ENCODE data around the gene COQ2.
A peak's percentile ranks its signal among the peaks of the same experiment; 100 is the strongest.
"Not testable (repeated sequence)": the region's sequence is repeated elsewhere in the genome, so short reads cannot be mapped to it uniquely, and the experiment has no call there.

The COQ2 gene

DNA sequence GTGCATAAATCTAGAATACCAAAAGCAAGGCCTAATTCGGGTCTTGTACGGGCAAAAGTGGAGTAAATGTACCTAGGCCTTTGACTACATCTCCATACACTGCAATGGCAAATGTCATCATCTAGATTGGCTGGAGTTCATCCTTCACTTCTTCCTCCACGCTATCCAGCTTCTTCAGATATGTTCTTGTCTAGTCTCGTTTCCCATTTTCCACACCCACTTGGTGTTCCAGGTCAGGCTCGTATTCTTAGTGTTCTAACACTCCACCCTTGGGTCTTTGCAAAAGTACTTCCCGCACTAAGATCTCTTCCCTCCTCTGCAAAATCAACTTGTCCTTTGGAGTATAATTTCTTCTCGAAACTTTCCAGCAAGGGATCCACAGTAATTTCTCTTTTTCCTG is 1.4 kb downstream of the COQ2 start:
- DNase-seq (ENCODE audit: low read depth), result no peak

DNA sequence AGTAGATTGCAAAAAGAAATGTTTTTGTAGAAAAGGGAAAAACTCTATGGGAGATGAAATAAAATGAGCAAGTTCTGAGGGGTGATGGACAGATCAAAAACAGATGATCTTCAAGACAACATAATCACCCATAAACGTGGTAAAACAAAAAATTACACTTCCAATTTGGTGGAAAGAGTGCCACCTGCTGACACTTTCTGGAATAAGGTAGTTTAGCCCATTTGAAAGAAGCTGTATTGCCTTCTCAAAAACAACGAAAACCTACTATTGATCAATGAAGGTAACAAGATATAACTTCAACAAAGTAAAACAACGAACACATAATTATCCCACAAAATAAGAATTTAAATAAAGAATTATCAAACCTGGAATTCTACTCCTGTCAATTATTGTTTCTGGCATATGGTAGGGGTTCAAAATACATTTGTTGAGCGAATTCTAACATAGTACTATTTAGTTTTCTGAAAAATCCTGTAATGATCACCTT is 2.5 kb downstream of the COQ2 start:
- peak; percentile 61 for DNase-seq (ENCODE audit: low read depth)

DNA sequence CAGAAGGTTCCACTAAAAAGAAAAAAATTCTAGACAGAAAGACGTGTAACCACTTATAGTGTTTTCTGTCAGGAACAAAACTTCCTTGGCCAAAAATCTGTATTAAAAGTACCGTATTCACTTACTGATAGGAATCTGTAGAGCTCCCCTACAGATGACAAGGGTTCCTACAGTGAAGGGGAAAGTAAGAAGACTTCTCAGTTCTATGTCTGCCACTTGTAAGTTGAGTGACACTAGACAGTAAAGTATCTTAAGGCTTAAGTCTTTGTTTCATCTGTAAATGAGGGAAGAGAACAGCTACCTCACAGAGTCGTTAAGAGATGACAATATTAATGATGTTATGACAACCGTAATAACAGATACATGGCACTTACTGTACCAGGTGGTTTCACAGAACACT is 3.3 kb downstream of the COQ2 start:
- DNase-seq (ENCODE audit: low read depth), result no peak

DNA sequence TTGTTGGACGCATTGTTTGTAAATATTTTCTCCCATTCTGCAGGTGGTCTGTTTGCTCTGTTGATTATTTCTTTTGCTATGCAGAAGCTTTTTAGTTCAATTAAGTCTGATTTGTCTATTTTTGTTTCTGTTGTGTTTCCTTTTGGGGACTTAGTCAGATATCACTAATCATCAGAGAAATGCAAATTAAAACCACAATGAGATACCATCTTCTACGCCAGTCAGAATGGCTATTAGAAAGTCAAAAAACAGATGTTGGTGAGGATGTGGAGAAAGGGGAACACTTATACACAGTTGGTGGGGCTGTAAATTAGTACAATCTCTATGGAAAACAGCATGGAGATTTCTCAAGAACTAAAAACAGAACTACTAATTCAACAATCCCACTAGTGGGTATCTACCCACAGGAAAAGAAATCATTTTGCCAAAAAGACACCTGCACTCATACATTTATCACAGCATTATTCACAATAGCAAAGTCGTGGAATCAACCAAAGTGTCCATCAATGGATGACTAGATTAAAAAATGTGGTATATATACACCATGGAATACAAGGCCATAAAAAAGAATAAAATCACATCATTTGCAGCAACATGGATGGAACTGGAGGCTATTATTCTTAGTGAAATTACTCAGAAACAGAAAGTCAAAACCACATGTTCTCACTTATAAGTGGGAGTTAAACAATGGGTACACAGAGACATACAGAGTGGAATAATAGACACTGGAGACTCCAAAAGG is 8.1 kb downstream of the COQ2 start:
- DNase-seq (ENCODE audit: low read depth), result no peak

DNA sequence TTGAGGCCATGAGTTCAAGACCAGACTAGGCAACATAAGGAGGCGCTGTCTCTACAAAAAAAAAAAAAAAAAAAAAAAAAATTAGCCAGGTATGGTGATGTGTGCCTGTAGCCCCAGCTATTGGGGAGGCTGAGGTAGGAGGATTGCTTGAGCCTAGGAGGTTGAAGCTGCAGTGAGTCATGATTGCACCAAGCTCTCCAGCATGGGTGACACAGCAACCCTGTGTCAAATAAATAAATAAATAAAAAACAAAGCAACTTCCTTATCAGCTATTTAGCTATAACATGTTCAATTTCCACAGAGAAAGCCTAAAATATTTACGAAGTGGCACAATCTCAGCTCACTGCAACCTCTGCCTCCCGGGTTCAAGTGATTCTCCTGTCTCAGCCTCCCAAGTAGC is 10.7 kb downstream of the COQ2 start:
- not testable (repeated sequence) for DNase-seq (ENCODE audit: low read depth)

DNA sequence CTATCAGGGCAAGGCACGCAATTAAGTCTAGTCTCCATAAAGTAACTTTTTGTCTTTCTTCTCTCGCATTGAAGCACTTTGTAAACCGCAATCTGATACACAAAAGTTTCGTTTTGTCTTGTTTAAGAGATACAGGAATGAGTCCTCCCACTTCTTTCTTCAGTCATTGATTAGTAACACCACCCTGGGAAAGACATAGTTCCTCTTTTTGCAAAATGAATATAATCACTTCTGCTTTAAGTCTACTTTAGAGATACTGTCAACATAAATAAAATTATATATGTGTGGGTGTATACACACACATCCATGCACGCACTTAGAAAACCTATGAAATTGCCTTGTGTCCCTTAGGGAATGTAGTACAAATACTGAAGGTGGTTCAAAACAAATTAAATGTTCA is 11.7 kb downstream of the COQ2 start:
- no peak for DNase-seq (ENCODE audit: low read depth)

DNA sequence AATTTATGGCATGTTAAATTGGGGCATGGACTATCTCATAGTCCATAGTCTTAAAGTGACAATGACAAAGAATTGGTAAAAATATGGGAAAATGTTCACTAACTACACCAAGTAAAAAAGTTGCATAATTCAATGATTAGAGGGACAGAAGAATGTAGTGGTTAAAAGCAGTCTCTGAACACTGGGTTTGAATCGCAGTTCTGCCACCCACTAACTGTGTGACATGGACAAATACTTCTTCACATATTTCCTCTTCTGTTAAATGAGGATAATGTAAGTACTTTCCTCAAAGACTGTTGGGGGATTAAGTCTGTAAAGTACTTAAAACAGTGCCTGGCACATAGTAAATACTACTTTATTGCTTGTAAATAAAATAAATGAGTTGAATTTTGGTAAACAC is 15.3 kb downstream of the COQ2 start:
- peak; percentile 35 for DNase-seq (ENCODE audit: low read depth)

DNA sequence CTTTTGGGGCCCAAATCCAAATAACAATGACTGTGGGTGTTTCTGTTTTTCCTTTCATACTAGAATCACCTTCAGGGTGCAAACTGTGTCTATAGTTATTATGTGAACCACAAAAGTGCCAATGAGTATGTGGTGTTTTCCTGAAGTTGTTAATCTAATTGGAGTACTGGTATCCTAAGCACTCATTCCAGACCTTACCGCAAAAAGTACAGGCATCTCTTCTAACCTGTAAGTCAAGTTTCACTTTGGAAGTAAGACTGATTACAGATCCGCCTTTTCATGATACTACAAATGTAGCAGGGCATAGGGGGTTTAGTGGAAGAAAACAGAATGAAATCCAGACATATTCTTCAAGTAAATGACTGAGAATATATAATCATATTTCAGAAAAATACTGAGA is 16.1 kb downstream of the COQ2 start:
- no peak for DNase-seq (ENCODE audit: low read depth)

DNA sequence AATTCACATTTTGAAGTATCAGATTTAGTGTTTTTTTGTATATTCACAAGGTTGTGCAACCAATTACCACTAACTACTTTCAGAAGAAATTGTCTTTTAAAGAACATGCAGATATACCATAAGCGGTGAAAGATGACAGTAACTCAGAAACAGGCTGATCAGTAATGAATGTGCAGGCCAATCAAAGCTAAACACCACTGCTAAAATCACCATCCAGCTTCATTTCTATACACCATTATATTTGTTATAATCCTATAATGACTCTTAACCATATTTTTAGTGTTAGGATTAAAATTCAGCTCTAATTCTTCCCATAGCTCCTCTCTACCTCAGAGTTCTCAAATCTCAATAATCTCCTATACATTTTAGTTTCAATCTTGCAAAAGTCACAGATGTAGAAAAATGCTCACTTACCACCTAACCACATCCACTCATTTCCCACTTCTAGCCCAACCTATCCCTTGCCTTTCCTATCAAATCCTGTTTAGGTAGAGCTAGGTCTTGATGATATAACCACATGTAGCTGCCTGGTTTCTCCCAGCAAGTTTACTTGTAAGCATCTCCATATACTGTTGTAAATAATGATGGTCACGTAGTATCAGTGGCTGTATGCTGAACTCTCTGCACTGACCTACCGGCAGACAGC is 16.6 kb downstream of the COQ2 start:
- DNase-seq (ENCODE audit: low read depth), result no peak

DNA sequence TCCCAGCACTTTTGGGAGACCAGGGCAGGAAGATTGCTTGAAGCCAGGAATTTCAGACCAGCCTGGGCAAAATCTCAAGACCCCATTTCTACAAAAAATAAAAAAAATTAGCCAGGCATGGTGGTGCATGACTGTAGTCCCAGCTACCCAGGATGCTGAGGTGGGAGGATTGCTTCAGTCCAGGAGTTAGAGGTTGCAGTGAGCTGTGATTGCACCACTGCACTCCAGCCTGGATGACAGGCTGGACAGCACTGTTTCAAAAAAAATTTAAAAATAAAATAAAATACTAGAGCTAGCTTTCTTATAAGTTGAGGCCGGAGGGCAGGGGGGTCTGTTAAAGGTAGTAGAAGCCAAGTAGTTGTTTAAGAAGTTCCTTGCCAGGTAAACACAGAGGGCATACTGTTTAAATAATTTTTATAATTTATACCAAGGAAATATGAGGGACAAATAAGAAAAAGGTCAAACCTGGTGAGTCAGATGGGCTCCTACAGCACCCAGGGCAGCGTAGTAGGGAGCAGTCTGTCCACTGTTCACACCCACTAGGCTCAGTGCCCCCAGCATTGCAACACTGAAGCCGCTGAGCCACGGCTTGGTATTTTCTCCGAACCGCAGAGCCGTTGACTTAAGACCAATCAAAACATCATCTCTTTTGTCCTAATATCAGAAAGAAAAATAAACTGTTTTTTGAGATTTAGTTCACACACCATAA is 17.3 kb downstream of the COQ2 start:
- DNase-seq (ENCODE audit: low read depth), result peak; percentile 99

DNA sequence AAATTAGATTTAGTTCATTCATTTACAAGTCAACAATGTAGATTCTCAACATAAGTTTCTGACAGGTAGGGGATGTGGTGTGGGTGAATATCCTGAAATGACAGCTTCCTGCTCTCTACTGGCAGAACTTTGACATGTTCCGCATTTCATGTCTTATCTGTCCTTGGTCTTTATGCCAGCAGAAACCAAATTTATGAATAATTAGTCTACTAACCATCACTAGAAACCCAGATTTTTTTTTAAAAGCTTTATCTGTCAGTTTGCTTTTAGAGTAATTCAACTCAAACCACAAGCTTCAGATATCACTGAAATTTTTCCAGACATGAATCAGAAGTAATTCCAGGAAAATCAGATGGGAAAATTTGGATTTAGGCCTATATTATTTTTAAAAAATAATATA is 17.9 kb downstream of the COQ2 start:
- no peak for DNase-seq (ENCODE audit: low read depth)

DNA sequence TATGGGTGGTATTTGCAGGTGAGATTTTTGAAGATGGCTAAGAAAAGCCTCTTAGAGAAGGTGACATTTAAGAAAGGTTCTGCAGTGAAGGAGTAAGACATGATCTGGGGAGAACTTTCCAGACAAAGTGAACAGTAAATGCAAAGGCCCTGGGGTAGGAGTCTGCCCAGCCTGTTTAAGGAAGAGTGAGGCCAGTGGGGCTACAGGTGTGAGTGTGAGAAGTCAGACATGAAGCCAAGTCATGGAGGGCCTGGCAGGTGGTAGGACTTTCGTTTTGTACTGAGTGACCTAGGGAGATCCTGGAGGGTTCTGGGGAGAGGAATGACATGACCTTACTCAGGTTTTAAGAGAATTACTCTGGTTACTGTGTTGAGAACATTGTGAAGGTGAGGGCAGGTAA is 21.5 kb downstream of the COQ2 start:
- no peak for DNase-seq (ENCODE audit: low read depth)

DNA sequence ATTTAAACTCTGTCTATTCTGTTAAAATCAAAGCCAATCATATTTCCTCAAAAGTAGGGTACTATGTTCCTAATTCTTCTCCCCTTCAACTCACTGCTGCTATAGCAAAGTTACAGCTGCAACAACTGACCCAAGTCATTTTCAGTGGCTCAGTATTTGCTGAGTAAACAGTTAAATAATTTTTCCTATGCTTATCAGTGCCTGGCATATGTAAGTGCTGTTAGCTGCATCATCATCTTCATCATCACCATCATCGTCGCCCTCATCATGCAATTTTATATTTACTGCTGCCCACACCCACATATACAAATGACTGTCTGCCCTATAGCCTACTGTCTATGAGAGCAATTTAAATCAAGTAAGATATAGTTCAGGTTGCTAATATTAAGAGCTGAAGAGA is 21.9 kb downstream of the COQ2 start:
- no peak for DNase-seq (ENCODE audit: low read depth)

DNA sequence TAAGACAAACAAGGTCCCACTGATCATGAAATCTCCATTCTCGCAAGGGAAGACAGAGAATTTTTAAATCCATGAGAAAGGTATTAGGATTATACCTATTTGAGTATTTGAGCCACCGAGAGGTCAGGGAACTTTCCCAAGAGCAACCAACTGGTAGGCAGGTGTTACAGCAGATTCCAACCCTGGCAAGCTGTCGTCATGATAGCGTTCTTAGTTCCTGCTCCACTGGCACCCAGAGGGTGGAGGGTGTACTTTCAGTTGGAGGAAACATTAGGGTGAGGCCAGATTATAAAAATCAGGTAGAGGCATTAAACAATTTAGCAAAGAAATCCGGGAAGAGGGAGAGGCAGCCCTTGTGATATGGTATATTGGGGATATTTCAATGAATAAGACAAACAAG is 23.3 kb downstream of the COQ2 start:
- DNase-seq (ENCODE audit: low read depth), result no peak

DNA sequence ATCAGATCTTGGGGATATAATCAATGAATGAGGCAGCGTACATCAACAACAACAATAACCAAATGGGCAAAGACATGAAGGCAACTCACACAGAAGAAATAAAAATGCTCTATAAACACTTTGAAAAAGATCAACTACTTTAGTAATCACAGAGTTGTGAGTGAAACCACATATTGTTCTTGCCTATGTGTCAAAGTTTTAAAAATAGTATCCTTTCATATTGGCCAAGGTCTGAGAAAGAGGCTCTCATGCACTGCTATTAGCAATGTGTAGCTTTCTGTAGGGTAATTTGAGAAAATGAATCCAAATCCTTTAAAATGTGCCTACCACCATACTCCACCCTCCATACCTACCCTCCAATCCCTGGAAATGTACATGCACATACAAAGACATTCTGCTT is 25.0 kb downstream of the COQ2 start:
- DNase-seq (ENCODE audit: low read depth), result no peak

DNA sequence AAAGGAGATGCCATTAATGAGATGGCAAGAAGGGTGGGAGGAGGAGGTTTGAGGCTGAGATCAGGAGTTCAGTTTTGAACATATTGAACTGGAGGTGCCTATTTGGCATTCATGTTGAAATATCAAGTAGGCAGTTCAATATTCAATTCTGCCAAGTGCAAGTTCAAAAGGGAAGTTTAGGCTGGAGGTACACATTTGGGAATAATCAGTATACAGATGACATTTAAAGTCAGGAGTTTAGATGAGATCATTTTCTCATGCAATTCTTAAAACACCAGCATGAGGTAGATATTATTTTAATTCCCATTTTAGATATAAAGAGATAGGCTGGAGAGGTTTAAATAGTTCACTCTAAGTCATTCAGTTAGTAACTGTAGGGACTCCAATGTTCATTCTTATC is 26.1 kb downstream of the COQ2 start:
- no peak for DNase-seq (ENCODE audit: low read depth)

DNA sequence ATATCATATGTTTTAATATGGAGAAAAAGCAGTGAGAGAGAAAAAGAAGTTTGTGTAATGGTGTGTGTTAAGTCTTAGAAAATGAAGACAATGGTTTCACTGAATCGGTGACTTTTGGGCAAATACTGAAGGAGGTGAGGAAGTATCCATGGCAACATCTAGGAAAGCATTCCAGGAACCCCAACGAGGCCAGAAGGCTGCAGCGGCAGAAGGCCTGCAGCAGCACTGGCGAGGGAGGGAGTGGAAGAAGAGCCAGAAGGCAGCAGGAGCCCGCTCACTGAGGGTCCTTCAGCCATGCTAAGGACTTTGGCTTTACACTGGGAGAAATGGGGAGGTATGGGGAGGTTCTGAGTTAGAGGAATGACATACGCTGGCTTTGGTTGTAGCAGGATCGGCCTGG is 26.8 kb downstream of the COQ2 start:
- no peak for DNase-seq (ENCODE audit: low read depth)

DNA sequence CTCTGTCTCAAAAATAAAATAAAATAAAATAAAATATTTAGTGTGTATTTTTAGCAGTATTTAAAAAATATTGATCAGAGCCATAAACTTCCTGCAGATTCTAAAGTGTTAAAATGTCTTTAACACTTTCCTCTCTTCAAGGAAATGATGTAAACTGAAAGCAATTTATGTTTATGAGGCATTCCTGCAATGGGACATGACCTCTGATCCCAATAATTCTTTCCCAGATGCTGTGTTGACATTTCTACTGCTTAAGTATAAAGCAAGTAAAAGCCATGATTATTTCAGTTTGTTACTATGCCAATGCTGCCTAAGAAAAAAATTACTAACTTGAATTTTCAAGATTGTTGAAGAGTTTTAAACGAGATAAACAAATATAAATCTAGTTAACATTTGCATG is 29.0 kb downstream of the COQ2 start:
- DNase-seq (ENCODE audit: low read depth), result peak; percentile 78

DNA sequence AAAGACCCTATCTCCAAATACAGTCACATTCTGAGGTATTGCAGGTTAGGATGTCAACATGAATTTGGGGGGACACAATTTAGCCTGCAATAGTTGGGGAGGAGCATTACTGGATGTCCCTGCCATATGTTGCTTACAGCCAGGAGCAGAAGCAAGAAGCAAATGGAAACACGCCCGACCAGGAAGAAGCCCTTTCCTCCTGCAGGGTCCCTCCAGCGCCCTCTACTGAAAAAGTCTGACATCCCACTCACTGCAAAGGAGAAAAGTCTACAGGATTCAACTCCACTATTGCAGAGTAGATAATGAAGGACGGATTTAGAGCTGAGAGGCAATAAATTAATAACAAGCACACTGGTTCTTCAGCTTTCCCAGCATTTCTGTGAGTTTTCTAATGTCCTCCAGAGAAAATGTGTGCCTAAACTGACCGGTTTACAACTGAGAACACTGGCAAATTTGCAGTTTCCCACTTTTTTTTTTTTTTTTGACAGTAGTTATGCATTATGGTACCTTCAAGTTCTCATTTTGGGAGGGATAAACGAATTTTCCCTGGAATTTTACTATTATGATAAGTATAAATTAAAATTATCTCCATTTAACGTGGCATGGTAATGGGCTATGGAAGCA is 31.7 kb downstream of the COQ2 start:
- peak; percentile 82 for DNase-seq (ENCODE audit: low read depth)

DNA sequence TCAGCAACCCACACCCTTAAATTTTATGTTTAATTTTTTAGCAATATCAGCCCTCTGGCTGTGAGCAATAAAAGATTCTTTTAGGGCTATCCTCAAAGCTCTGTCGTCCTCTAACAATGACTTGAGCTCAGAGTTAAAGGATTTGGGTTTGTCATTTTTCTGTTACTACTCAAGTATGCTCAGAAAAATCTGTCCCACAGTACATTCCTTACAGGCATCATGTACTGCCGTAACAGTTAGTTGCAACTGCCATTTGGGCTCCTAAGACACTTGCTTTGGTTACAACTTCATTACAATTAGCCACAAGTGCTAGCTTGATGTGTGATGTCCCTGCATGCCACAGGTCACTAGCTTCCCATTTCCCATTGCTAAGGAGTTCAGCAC is 33.2 kb downstream of the COQ2 start:
- DNase-seq (ENCODE audit: low read depth), result no peak

DNA sequence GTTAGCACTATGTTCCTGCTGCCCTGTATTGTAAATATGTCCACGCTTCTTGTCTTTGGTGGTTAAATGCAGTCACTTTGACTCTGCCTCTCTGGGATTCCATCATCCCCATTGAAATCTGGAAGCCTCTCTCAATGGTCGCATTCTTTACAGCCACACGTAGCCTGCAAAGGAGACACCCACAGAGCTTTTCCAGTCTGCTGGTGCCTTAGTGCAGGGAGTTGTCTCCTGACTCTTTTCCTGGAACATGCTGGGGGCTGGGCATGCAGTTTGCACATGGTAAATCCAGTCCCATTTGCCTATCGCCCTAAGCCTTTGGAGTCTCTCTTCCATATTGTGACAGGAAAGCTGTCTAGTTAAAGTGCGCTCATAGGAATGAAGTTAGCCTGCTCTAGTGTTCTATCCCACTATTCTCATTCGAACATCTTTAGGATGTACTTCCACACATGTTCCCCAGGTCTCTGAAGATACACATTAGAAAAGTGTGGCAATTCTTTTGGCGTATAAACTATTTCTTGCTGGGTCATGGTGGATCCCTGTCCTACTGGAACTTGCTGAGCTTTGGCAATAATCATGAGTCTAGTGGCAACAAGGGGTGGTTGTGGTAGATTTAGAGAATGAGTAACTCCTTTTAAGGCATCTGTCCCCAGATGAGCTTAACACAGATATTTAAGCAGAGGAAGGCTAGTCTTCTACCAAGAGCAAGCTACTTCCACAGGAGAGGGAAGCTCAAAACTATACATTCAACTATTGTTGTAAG is 33.7 kb downstream of the COQ2 start:
- no peak for DNase-seq (ENCODE audit: low read depth)

DNA sequence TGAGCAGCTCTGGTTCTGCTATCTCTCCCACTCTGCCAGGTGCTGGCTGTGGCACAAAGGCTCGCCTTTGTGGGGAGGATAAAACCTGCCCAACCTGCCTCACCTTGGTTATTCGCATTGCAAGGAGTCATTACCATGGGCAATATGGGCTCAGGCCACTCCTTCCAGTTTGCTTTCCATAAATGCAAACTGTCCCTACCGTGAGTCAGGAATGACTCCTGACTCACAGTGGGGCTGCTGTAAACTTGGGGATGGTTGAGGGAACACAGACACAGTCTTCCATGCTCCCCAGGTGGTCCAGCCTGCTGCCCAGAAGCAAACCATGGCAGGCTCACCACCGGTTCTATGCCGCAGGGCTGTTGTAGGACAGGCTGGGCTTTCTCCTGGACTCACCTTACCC is 36.1 kb downstream of the COQ2 start:
- no peak for DNase-seq (ENCODE audit: low read depth)

All from iris pigment epithelial cell (primary cell).